ENCODE data around the gene OR7G3. TPM values are rescaled to one million over a fixed set of nuclear protein-coding genes. Genes with fewer than 3 reads are reported as not detected.

Gene OR7G3
- total RNA-seq (2022; extraction: Qiagen RNA extraction) = not detected in 5 replicates

GRCh38 chr19:9126900-9127405 lies at the start of gene OR7G3:
Gene OR7G3, minus strand, starts transcription at chr19:9126950. Its CDS starts 0 bp downstream, at chr19:9126950.

DNA sequence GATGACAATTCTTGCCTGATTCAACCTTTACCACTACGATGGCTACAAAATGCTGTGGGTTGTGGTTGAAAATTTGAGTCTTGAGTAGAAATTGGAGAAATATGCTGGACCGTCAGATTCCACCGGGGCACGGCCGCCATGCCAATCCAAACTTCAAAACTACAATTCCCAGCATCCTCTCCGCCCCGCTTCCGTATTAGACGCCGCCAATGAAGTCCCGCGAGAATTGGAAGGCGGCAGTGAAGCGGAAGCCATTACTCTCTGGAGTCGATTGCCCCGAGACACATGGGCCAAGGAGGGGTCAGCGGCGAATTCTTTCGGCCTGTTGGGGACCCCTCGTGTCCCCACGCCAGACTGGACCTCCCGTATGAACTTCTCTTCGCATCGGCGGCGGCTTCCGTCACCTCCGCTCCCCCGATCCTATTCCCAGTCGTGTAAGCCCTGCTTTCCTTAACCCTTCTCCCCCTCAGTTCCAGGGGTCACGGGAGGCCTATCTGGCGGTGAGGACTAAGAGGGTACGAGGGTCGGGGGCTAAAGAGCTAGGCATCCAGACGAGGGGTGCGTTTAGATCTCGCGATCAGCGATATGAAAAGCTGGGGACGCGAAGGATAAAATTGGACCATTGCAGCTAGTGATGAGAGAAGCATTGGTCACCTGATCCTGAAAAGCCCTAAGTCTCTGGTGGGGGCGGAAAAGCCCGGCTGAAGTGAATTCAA lies 13.6 kb upstream of the OR7G3 start, which contains the start of gene ZNF317:
ZNF317 (plus strand) TSS at position 239 of the 716 bp plus-strand sequence. CDS start 15,620 bp downstream, outside the sequence.

GRCh38 chr19:9115307-9115813 lies 11.4 kb downstream of the OR7G3 start, which contains the start of gene OR7G1:
Gene OR7G1, minus strand, starts transcription at chr19:9115763. Its CDS starts 0 bp downstream, at chr19:9115763.

GRCh38 chr19:9107375-9107774 lies 19.4 kb downstream of the OR7G3 start, which contains the start of gene OR7G2:
Gene OR7G2, minus strand, starts transcription at chr19:9107475. Its CDS starts 4,232 bp downstream, at chr19:9103243.

GRCh38 chr19:9086761-9087160 lies 40.0 kb downstream of the OR7G3 start, which contains the start of gene OR1M1:
Gene OR1M1, plus strand, starts transcription at chr19:9087061. Its CDS starts 6,184 bp downstream, at chr19:9093245.

Other genes with a start within 250 kb of the OR7G3 start
- gene MUC16, start 116.5 kb downstream of the OR7G3 start, total RNA-seq (2022; extraction: Qiagen RNA extraction) = 0.02 to 0.07 TPM (median 0.05 TPM) in 5 replicates
- gene OR1M1, start 39.9 kb downstream of the OR7G3 start, total RNA-seq (2022; extraction: Qiagen RNA extraction) = not detected in 5 replicates
- not detected in 5 replicates for gene OR7G2, start 19.5 kb downstream of the OR7G3 start, total RNA-seq (2022; extraction: Qiagen RNA extraction)
- gene OR7G1, start 11.2 kb downstream of the OR7G3 start, total RNA-seq (2022; extraction: Qiagen RNA extraction) = not detected in 5 replicates
- gene ZNF317, start 13.4 kb upstream of the OR7G3 start, total RNA-seq (2022; extraction: Qiagen RNA extraction) = 16.6 to 20.5 TPM (median 19.0 TPM) in 5 replicates
- not detected in 5 replicates for gene OR7D2, start 52.0 kb upstream of the OR7G3 start, total RNA-seq (2022; extraction: Qiagen RNA extraction)
- gene OR7D4, start 92.6 kb upstream of the OR7G3 start, total RNA-seq (2022; extraction: Qiagen RNA extraction) = not detected in 5 replicates
- gene OR7E24, start 124.0 kb upstream of the OR7G3 start, total RNA-seq (2022; extraction: Qiagen RNA extraction) = not detected in 5 replicates
- 0.66 to 1.6 TPM (median 1.2 TPM) in 5 replicates for gene ZNF699, start 182.9 kb upstream of the OR7G3 start, total RNA-seq (2022; extraction: Qiagen RNA extraction)
- 4.4 to 5.9 TPM (median 5.5 TPM) in 5 replicates for gene ZNF559, start 197.2 kb upstream of the OR7G3 start, total RNA-seq (2022; extraction: Qiagen RNA extraction)
- gene ZNF177, start 236.1 kb upstream of the OR7G3 start, total RNA-seq (2022; extraction: Qiagen RNA extraction) = 0.38 to 0.69 TPM (median 0.57 TPM) in 5 replicates